Globus pallidus (tissue), 1 donor: ENCODE measurements around the gene TSPAN3.

Experiments used
- DNase-seq: peaks from one replicate; pipeline ENCODE4 v3.0.0-alpha.2; 2015; ENCODE audit warnings: low spot score

TSPAN3 gene

GRCh38 chr15:77033729-77034671, 36.9 kb downstream of the TSPAN3 start:
- no peak for DNase-seq

GRCh38 chr15:77033417-77033728, 37.5 kb downstream of the TSPAN3 start:
- DNase-seq, result no peak

GRCh38 chr15:77032647-77033416, 38.1 kb downstream of the TSPAN3 start:
- no peak for DNase-seq

GRCh38 chr15:77032052-77032646, 38.8 kb downstream of the TSPAN3 start:
- no peak for DNase-seq

GRCh38 chr15:77031376-77032050, 39.4 kb downstream of the TSPAN3 start:
- no peak for DNase-seq

GRCh38 chr15:77030928-77031375, 40.0 kb downstream of the TSPAN3 start:
- no peak for DNase-seq

GRCh38 chr15:77030048-77030927, 40.6 kb downstream of the TSPAN3 start:
- DNase-seq, result no peak

- no peak for DNase-seq
Observed at GRCh38 chr15:77029166-77030047, 41.5 kb downstream of the TSPAN3 start.

- no peak for DNase-seq
Observed at GRCh38 chr15:77028451-77029165, 42.3 kb downstream of the TSPAN3 start.

GRCh38 chr15:77027697-77028450, 43.0 kb downstream of the TSPAN3 start:
- no peak for DNase-seq

- no peak for DNase-seq
Observed at GRCh38 chr15:77027111-77027696, 43.7 kb downstream of the TSPAN3 start.

GRCh38 chr15:77026501-77027110, 44.3 kb downstream of the TSPAN3 start:
- DNase-seq, result no peak

- DNase-seq, result no peak
Observed at GRCh38 chr15:77025941-77026411, 44.9 kb downstream of the TSPAN3 start.

GRCh38 chr15:77025083-77025901, 45.6 kb downstream of the TSPAN3 start:
- DNase-seq, result no peak

- DNase-seq, result peak; percentile 39
Observed at GRCh38 chr15:77024273-77025082, 46.4 kb downstream of the TSPAN3 start.
